ENCODE measurements around the gene HS6ST1.
A peak's percentile ranks its signal among the peaks of the same experiment; 100 is the strongest.

The HS6ST1 gene

DNA sequence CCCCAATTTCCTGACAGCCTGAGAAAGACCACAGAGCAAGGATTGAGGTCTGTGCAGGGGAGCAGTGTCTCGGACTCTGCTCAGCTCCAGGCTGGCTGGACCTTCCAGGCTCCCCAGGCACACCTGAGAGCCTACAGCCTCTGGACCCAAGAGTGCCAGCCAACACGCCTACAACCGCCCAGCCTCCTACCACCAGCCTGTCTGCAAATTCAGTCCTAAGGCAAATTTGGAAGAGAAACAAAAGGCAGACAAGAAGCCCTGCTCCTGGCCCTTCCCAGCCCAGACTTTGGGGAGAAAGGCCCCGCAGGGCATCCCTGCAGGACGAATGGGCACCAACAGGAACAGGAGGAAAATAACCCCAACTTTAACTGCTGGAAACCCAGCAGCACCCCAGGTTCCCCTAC, 1.9 kb downstream of the HS6ST1 start:
- peak overlapping the region; percentile 75 for H3K4me3 ChIP-seq (ENCODE audit: low read depth, low read length)
- TF ChIP-seq, protein P1, sequence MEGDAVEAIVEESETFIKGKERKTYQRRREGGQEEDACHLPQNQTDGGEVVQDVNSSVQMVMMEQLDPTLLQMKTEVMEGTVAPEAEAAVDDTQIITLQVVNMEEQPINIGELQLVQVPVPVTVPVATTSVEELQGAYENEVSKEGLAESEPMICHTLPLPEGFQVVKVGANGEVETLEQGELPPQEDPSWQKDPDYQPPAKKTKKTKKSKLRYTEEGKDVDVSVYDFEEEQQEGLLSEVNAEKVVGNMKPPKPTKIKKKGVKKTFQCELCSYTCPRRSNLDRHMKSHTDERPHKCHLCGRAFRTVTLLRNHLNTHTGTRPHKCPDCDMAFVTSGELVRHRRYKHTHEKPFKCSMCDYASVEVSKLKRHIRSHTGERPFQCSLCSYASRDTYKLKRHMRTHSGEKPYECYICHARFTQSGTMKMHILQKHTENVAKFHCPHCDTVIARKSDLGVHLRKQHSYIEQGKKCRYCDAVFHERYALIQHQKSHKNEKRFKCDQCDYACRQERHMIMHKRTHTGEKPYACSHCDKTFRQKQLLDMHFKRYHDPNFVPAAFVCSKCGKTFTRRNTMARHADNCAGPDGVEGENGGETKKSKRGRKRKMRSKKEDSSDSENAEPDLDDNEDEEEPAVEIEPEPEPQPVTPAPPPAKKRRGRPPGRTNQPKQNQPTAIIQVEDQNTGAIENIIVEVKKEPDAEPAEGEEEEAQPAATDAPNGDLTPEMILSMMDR (IDR thresholded peaks at IDR 0.05; ENCODE audit: low read depth, low read length, missing control alignments) = no peak
- DNase-seq (ENCODE audit: low read depth) = no peak

DNA sequence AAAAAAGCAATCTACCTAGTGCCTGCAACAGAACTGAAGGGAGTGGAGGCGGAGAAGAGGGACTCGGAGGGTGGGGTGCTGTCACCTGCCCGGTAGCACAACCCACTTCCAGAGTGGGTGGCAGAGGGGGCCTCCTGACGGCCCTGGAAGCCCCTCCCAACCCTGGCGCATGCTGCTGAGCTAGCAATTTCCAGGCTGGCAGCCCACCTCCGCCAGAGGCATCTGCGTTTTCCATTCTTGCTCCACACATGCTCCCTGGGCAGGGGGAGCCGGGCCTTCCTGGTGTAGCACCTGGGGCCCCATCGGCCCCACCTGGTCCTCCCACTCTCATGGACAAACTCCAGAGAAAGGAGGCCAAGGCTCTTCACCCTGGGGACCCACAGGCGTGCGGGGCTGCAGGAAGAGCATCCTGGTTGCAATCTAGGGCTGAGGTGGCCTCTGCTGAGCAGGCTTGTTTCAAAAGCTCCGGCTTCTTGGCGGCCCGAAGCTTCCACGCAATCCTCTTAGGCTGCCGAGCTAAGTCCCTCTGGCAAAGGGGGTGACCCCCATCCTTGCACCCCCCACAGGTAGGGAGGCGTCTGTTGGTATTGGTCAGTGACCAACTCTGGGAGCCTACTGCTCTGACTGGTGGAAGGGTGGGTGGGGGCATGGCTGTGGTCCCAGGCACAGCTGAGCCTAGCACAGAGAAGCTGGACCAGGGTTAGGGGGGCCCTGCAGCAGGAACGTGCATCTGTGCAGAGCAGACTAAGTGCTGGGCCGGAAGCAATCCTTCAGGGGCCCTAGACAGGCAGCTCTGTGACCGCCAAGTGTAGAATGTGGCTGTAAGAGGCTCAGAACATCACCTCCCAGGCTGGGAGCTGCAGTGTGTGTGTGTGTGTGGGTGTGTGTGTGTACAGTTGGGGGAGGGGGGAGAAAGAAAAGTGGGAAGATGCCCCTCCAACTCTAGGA, 2.6 kb downstream of the HS6ST1 start:
- TF ChIP-seq, protein P1 (IDR thresholded peaks at IDR 0.05; ENCODE audit: low read depth, low read length, missing control alignments) = no peak
- no peak overlapping the region for H3K4me3 ChIP-seq (ENCODE audit: low read depth, low read length)
- DNase-seq (ENCODE audit: low read depth) = no peak

DNA sequence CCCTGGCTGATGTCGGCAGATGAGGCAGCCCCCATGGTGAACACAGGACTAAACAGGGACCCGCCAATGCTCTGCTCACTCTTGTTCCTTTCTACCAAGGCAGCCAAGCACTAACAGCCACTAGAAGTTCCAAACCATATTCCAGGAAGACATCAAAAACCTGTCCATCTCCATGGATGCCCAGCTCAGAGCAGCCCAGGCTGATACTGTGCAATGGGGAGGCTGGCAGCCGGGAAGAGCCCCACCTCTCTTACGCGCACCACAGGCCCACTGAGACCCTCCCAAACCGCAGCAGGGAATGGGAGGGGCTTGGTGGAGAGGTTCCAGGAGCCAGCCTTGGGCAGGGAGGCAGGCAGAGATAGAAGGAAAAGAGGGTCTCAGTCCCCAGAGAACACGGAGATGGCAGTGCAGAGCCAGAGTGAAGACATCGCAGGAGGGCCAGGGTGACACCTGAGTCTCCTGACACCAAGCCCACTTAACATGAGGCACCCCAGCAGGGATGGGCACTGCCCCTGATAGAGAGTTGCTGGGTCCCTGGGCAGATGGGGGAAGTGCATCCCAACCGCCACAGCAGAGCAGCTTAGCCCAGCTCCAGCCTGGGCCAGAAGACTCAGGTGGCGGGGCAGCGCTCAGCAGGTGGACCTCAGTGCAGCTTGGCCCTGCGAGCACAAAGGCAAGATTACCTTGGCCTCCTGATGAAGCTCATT, 3.4 kb downstream of the HS6ST1 start:
- no peak overlapping the region for H3K4me3 ChIP-seq (ENCODE audit: low read depth, low read length)
- TF ChIP-seq, protein P1 (IDR thresholded peaks at IDR 0.05; ENCODE audit: low read depth, low read length, missing control alignments) = no peak
- DNase-seq (ENCODE audit: low read depth) = no peak

DNA sequence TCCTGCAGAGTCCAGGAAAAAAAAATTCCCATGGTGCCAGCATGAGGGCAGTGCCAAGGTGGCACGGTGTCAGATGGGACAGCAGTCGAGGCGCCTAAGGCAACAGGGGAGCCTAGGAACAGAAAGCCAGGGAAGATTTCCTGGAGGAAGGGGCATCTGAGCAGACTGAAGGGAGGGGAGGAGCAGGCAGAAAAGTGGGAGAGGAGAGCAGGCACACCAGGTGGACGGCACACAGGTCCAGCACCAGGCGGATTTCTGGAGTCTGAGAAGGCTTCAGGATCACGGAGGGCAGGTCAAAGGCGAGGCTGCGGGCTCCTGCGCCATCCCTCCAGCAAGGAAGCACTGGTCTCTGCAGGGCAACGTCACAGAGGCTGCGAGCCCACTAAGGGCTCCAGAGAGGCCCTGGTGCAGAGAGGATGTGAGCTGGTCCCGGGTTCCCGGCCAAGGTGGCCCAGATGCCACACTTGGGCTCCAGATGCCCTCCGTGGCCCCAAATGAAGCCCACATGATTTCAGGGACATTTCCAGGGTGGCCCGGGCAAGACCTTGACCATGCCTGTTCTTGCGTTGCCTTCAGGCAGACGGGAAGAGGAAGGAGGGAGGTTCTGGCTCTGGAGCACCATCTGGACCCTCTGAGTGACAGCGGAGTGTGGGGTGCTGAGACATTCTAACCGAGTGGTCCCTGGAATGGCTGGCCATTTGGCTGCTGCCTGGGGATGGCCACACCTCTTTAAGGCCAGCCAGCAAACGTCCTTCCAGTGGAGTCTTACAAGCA, 4.1 kb downstream of the HS6ST1 start:
- no peak overlapping the region for H3K4me3 ChIP-seq (ENCODE audit: low read depth, low read length)
- no peak for DNase-seq (ENCODE audit: low read depth)
- TF ChIP-seq, protein P1 (IDR thresholded peaks at IDR 0.05; ENCODE audit: low read depth, low read length, missing control alignments) = no peak

DNA sequence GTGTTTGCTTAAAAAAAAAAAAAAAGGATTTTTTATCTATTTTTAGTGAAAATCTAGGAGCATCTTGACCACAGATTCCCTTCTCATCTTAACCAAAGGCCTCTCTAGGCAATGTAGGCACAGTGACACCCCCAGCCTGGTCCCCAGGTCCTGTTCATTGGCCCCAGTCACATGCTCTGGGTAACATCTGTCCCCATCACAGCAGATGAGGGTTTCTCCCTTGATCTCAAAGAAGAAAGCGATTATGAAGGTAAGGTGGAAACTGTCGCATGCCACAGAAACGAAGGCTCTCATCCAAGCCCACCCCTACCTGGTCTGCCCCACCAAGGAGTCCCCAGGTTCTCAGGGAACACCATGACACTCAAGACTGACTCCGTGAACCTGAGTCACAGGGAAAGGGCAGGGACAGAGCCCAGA, 4.7 kb downstream of the HS6ST1 start:
- TF ChIP-seq, protein P1 (IDR thresholded peaks at IDR 0.05; ENCODE audit: low read depth, low read length, missing control alignments) = no peak
- H3K4me3 ChIP-seq (ENCODE audit: low read depth, low read length) = no peak overlapping the region
- no peak for DNase-seq (ENCODE audit: low read depth)

DNA sequence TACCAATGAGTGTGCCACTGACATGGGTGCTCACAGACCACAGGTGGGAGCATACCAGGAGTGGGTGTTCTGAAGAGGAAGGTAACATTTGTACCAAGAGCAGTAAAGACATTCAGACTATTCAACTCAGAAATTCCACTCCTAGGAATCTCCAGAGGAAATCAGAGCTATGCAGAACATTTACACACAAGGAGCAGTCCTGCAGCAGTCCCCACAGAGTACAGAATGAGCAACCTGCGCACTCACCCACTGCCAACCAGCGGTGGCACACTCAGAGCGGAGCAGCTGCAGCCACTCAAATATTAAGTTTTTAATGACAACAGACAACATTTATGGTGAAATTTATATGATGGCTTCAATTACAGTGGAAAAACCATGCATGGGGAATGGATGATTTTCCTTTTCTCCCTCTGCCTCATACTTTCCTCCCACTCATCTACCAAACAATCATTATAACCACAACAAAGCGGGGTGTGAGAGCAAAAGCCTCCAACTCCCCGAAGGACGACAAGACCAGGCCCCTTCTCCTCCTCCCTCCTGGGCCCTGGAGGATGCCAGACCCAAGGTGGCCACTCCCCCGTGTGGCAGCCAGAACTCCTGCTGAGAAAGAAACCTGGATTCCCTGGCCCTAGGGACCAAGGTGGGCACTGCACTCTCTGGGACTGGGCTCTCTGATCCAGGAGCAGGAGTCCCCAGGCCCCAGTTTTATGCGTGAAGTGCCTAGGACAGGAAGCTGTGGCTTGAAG, 5.4 kb downstream of the HS6ST1 start:
- no peak overlapping the region for H3K4me3 ChIP-seq (ENCODE audit: low read depth, low read length)
- TF ChIP-seq, protein P1 (IDR thresholded peaks at IDR 0.05; ENCODE audit: low read depth, low read length, missing control alignments) = peak; percentile 17
- DNase-seq (ENCODE audit: low read depth) = no peak
